AG09309 (cell line): ENCODE results near the gene UIMC1.

Experiments used
- DNase-seq: peaks from one replicate; pipeline ENCODE4 v3.0.0-alpha.2; 2010; ENCODE audit warnings: low read depth
- H3K4me3 ChIP-seq: 2 replicates; pipeline ENCODE4 v1.5.1; 2011; ENCODE audit warnings: mild to moderate bottlenecking, low read depth, low read length, moderate library complexity; ENCODE audit not compliant: control insufficient read depth
- CTCF ChIP-seq: IDR thresholded peaks from 2 replicates; pipeline ENCODE4 v1.5.1; 2011; ENCODE audit warnings: mild to moderate bottlenecking, low read depth, low read length, inconsistent platforms; ENCODE audit not compliant: insufficient read depth, control insufficient read depth; ENCODE audit errors: missing control alignments

The UIMC1 gene

GRCh38 chr5:176892663-176893062 is 113.9 kb downstream of the UIMC1 start:
- H3K4me3 ChIP-seq = no peak overlapping the region
- TF ChIP-seq CTCF = no peak
- no peak for DNase-seq

DNA sequence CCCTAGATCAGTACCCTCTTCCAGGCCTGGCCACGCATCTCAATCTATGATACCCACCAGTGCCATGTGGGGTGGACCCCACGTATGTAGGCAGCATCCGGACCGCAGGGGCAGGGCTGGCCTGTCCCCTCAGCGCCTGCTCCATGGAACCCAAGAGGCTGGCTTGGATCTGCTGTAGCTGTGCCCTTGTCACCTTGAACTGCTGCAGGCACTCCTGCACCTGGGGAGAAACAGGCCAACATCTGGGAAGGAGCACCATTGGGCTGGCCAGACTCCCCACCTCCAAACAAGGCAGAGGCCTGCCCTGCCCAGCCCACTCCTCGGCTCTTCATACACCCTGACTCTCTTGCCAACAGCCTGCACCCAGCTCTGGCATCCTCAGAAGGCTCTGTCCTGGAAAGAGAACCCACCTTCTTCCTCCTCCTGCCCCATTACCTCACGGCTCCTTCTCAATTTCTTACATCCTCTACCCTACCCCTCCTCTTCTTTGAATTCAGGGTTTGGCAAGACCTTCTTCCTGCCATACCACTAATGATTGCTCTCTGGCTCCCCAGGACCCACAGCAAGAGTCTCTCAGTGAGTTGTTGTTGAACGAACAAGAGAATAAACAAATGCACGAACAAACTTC is 115.1 kb downstream of the UIMC1 start:
- H3K4me3 ChIP-seq = no peak overlapping the region
- DNase-seq = no peak
- TF ChIP-seq CTCF = no peak

DNA sequence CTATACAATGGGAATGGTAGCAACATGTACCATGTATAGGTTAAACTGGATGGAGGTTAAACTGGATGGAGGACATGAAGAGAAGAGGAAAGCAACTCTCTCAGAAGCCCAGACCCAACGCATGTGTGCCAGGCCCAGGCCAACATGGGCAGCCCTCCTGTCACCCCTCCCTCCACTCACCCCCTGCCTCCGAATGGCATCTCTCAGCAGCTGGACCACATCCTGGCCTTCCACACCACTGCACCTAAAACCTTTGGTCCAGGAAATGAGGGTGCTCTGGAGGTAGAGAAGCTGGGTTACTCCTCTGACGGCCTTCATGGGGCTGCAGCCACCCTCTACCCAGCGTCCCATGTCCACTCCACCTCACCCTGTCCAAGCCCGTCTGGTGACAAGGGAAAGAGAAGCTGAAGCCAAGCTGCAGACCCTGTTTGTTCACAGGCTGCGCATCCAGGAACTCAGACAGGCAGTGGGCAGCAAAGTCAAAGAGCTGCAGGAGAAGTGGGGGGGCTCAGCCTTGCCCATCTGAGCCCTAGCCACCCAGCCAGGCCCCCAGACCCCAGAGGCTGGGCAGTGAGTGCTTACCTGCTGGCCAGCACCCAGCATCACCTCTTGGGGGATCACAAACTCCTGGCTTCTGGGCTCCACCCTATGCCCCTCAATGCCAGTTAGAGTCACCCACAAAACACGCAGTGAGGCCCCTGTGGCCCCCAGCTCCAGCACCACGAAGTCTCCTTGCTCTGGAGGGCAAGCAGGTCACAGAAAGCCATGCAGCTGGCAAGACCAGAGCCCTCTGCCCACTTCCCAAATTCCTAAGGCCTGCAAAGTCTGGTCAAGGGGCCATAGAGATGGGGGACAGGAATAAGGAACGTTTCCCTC is 115.9 kb downstream of the UIMC1 start:
- TF ChIP-seq CTCF = no peak
- no peak for DNase-seq
- no peak overlapping the region for H3K4me3 ChIP-seq

- H3K4me3 ChIP-seq = no peak overlapping the region
- TF ChIP-seq CTCF = no peak
- no peak for DNase-seq
These were observed 117.0 kb downstream of the UIMC1 start for GRCh38 chr5:176889321-176890280.

DNA sequence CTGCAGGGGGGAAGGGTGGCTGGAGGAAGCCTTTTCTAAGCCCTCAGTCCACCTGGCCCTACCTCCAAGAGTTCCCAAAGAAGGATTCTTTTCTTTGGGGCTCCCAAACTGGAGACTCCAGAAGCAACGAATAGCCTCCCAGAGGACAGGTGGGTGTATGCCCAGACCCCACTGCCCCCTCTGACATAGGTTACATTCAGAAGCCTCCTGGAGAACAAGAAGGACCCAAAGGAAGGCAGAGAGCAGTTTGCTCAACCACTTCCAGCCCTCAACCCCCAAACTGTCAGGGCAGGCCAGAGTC is 117.8 kb downstream of the UIMC1 start:
- DNase-seq = no peak
- no peak for TF ChIP-seq CTCF
- no peak overlapping the region for H3K4me3 ChIP-seq

DNA sequence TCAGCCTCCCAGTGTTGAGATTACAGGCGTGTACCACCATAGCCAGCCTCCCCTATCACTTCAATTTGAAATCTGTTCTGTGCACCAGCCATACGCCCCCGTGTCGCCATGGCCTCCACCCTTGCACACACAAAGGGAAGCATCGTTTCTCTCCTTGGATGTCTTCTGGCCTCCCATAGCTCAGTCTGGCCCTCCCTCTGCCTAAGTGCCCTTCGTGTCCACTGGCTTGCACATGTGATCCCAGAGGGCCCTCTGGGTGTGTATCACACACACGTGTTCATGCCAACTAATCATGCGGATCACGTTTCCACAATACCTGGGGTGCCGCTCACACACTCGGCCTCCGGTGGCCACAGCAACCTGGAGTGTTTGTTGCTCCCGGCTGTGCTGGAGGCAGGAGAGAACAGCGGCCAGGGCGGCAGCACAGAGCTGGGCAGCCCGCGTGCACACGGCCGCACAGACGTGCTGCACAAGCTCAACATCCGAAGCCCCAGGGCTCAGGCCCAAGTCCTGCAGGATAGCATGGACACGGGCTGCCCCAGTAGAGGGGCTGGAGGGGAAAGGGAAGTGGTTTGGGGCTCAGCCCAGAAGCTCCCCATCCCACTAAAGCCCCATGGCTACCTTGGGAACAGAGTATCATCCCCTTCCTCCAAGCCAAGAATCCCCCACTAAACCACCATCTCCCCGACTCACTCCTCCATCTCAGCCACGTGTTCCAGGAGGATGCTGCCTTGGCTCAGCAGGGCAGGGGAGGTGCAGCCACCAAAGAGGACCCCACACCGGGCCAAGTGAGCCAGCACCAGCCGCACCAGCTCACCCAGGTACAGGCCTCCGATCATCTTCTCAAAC is 118.3 kb downstream of the UIMC1 start:
- no peak for DNase-seq
- no peak overlapping the region for H3K4me3 ChIP-seq
- no peak for TF ChIP-seq CTCF
